GM10266 (cell line): ENCODE data around the gene PRDM16.

Experiments
- DNase-seq: peaks from one replicate; pipeline ENCODE4 v3.0.0; 2012; ENCODE audit errors: extremely low spot score
- CTCF ChIP-seq: IDR thresholded peaks from 2 replicates; pipeline ENCODE4 v1.5.1; 2012; ENCODE audit warnings: mild to moderate bottlenecking, low read depth; ENCODE audit not compliant: control insufficient read depth, insufficient read depth; ENCODE audit errors: missing control alignments

The PRDM16 gene

GRCh38 chr1:3215198-3216014 is 146.4 kb downstream of the PRDM16 start:
- DNase-seq: no peak
- no peak for TF ChIP-seq CTCF

GRCh38 chr1:3216015-3216391 is 147.0 kb downstream of the PRDM16 start:
- DNase-seq: no peak
- TF ChIP-seq CTCF: no peak

- no peak for TF ChIP-seq CTCF
- no peak for DNase-seq
Measured at GRCh38 chr1:3217181-3217641, 148.2 kb downstream of the PRDM16 start.

GRCh38 chr1:3217979-3218679 is 149.1 kb downstream of the PRDM16 start:
- no peak for TF ChIP-seq CTCF
- DNase-seq: no peak

- no peak for DNase-seq
Measured at GRCh38 chr1:3219005-3219790, 150.2 kb downstream of the PRDM16 start.

GRCh38 chr1:3219791-3220467 is 150.9 kb downstream of the PRDM16 start:
- TF ChIP-seq CTCF: no peak

More at GRCh38 chr1:3219005-3219790, 150.2 kb downstream of the PRDM16 start:
- TF ChIP-seq CTCF: no peak

More at GRCh38 chr1:3219791-3220467, 150.9 kb downstream of the PRDM16 start:
- no peak for DNase-seq
